OCI-M2 (cell line): ENCODE results near the gene CMTR1.

Experiments used
- DNase-seq: peaks from one replicate; lab custom pipeline; 2025; ENCODE audit not compliant: unreplicated experiment; lab: John Stamatoyannopoulos, UW

The CMTR1 gene

DNA sequence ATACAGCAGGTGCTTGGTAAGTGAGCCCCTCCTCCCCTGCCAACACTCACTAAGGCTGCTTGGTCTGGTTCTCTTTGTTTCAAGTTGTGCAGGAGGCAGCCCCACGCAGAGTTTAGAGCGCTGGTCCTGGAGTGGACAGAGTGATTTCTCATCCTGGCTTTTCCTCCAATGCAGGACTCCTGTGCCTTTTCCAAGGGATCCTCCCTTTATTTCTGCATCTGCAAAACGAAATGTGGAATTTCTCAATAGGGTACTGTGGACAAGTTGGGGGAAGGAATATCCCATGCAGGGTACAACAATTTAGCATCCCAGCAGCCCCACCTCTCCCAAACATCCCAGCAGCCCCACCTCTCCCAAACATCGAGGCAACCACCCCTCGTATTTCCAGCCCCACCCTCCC lies 97.3 kb downstream of the CMTR1 start:
- DNase-seq = no peak

DNA sequence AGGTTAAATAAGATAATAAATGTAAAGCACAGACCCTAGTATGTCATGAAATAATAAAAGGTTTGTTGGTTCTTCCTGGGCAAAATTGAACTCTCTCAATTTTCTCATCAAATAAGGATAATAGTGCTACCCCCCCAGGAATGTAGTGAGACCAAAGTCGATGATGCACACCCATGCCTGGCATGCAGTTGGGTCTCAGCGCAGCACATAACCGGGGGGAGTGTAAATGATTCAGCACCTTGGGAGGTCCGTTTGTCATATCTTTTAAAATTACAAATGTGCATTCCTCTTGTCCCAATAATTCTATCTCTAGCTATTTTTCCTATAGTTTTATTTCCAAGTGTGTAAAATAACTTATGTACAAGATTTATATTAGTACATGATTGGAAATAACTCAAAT lies 98.0 kb downstream of the CMTR1 start:
- DNase-seq = no peak
